HEK293T (cell line): ENCODE measurements around the gene ARID3A.

Experiments
- CTCF ChIA-PET: fragments of 350-600 bp; formaldehyde crosslinking; extraction: SDS; loops from one replicate; lab custom pipeline; 2021; ENCODE audit warnings: antibody characterized with exemption, inconsistent platforms; lab: Yijun Ruan, JAX
- POLR2A ChIA-PET: fragments of 350-600 bp; formaldehyde crosslinking; extraction: SDS; loops from one replicate; lab custom pipeline; 2020; ENCODE audit warnings: antibody characterized with exemption, inconsistent platforms; lab: Yijun Ruan, JAX
- DNase-seq: peaks from one replicate; pipeline ENCODE4 v3.0.0; 2012; ENCODE audit warnings: mixed read lengths; ENCODE audit errors: extremely low spot score
- ARNT ChIP-seq: fragments of 450-650 bp; IDR thresholded peaks from 2 replicates; pipeline ENCODE4 v1.6.1; 2017; ENCODE audit warnings: mild to moderate bottlenecking
- BHLHE40 ChIP-seq: fragments of 450-650 bp; IDR thresholded peaks from 2 replicates; pipeline ENCODE4 v1.6.1; 2016; ENCODE audit warnings: mild to moderate bottlenecking, moderate library complexity, borderline replicate concordance
- CTBP1 ChIP-seq: fragments of 450-650 bp; IDR thresholded peaks from 2 replicates; pipeline ENCODE4 v1.6.1; 2016; ENCODE audit warnings: borderline replicate concordance
- ELF4 ChIP-seq: fragments of 450-650 bp; IDR thresholded peaks from 2 replicates; pipeline ENCODE4 v1.6.1; 2017; ENCODE audit warnings: antibody characterized with exemption
- FOXA1 ChIP-seq: fragments of 450-650 bp; IDR thresholded peaks from 2 replicates; pipeline ENCODE4 v1.6.1; 2016; ENCODE audit warnings: mild to moderate bottlenecking
- FOXK2 ChIP-seq: fragments of 450-650 bp; IDR thresholded peaks from 2 replicates; pipeline ENCODE4 v1.6.1; 2016; ENCODE audit warnings: mild to moderate bottlenecking
- FOXM1 ChIP-seq: fragments of 450-650 bp; IDR thresholded peaks from 2 replicates; pipeline ENCODE4 v1.6.1; 2017; ENCODE audit warnings: mild to moderate bottlenecking, borderline replicate concordance
- HDGF ChIP-seq: fragments of 450-650 bp; IDR thresholded peaks from 2 replicates; pipeline ENCODE4 v1.6.1; 2017; ENCODE audit warnings: antibody characterized with exemption, borderline replicate concordance
- L3MBTL2 ChIP-seq: fragments of 450-650 bp; conservative IDR thresholded peaks from 2 replicates; pipeline ENCODE4 v1.6.1; 2016; ENCODE audit warnings: mild to moderate bottlenecking
- LEF1 ChIP-seq: fragments of 450-650 bp; IDR thresholded peaks from 2 replicates; pipeline ENCODE4 v1.6.1; 2017; ENCODE audit warnings: mild to moderate bottlenecking, borderline replicate concordance
- NFRKB ChIP-seq: fragments of 450-650 bp; IDR thresholded peaks from 2 replicates; pipeline ENCODE4 v1.6.1; 2016; ENCODE audit warnings: mild to moderate bottlenecking, moderate library complexity
- PKNOX1 ChIP-seq: fragments of 450-650 bp; IDR thresholded peaks from 2 replicates; pipeline ENCODE4 v1.6.1; 2016
- SP1 ChIP-seq: fragments of 450-650 bp; IDR thresholded peaks from 2 replicates; pipeline ENCODE4 v1.6.1; 2017
- SUZ12 ChIP-seq: fragments of 450-650 bp; IDR thresholded peaks from 2 replicates; pipeline ENCODE4 v1.6.1; 2016; ENCODE audit warnings: mild to moderate bottlenecking
- TARDBP ChIP-seq: fragments of 450-650 bp; IDR thresholded peaks from 2 replicates; pipeline ENCODE4 v1.6.1; 2016
- ZNF384 ChIP-seq: fragments of 450-650 bp; IDR thresholded peaks from 2 replicates; pipeline ENCODE4 v1.6.1; 2016

The ARID3A gene

GRCh38 chr19:998064-998463 is 72.2 kb downstream of the ARID3A start:
- CTCF ChIA-PET: interaction anchor here (0.6 kb wide), 1 partner anchor 74 kb away, joined by 3 read pairs; no protein-coding TSS in a partner anchor
- POLR2A ChIA-PET: interaction anchor here (1.1 kb wide), 1 partner anchor 13 kb away, joined by 5 read pairs; no protein-coding TSS in a partner anchor
- TF ChIP-seq BHLHE40: no peak
- TF ChIP-seq FOXA1: no peak
- TF ChIP-seq FOXM1: no peak
- TF ChIP-seq ELF4: no peak
- TF ChIP-seq FOXK2: no peak
- TF ChIP-seq ARNT: no peak
- no peak for TF ChIP-seq ZNF384
- TF ChIP-seq NFRKB: no peak
- no peak for TF ChIP-seq L3MBTL2
- no peak for TF ChIP-seq HDGF
- TF ChIP-seq PKNOX1: no peak
- TF ChIP-seq SP1: no peak
- TF ChIP-seq SUZ12: no peak
- no peak for TF ChIP-seq TARDBP
- TF ChIP-seq CTBP1: no peak
- no peak for TF ChIP-seq LEF1
- no peak for DNase-seq

- DNase-seq: no peak
- POLR2A ChIA-PET: no interaction called here
- TF ChIP-seq LEF1: no peak
- no peak for TF ChIP-seq SP1
- TF ChIP-seq BHLHE40: no peak
- no peak for TF ChIP-seq FOXK2
- no peak for TF ChIP-seq ZNF384
- TF ChIP-seq ELF4: no peak
- no peak for TF ChIP-seq FOXM1
- TF ChIP-seq ARNT: no peak
- TF ChIP-seq L3MBTL2: no peak
- no peak for TF ChIP-seq PKNOX1
- CTCF ChIA-PET: interaction anchor here (0.6 kb wide), 1 partner anchor 104 kb away, joined by 5 read pairs; no protein-coding TSS in a partner anchor
Observed at GRCh38 chr19:999379-999719, 73.5 kb downstream of the ARID3A start.

GRCh38 chr19:1000095-1000494 is 74.3 kb downstream of the ARID3A start, which contains the start of gene GRIN3B:
GRIN3B (plus strand) TSS chr19:1000419; CDS start chr19:1000438, 19 bp downstream.
- TF ChIP-seq ZNF384 (no peak), LEF1 (no peak), ARNT (no peak), HDGF (no peak), PKNOX1 (no peak), FOXK2 (no peak), SUZ12 (no peak), TARDBP (no peak), L3MBTL2 (no peak), NFRKB (no peak)
- ChIA-PET CTCF (interaction anchor here (1.1 kb wide), 1 partner anchor 26 kb away, joined by 5 read pairs; no protein-coding TSS in a partner anchor), POLR2A (no interaction called here)
- peak; percentile 83 for DNase-seq

- no peak for DNase-seq
- ChIA-PET CTCF (interaction anchor here (0.6 to 1.1 kb wide), 3 partner anchors 9 to 211 kb away, joined by 3 to 5 read pairs (median 5); no protein-coding TSS in a partner anchor), POLR2A (interaction anchor here (0.8 kb wide), 1 partner anchor 13 kb away, joined by 3 read pairs; no protein-coding TSS in a partner anchor)
- TF ChIP-seq ELF4 (no peak), LEF1 (no peak), ARNT (no peak), SUZ12 (no peak), ZNF384 (no peak), NFRKB (no peak), FOXK2 (no peak), HDGF (no peak), SP1 (no peak), L3MBTL2 (no peak), FOXA1 (no peak), TARDBP (no peak), BHLHE40 (no peak), CTBP1 (no peak), PKNOX1 (no peak), FOXM1 (no peak)
Observed at GRCh38 chr19:1000591-1001537, 75.0 kb downstream of the ARID3A start.
